Naive thymus-derived CD4-positive, alpha-beta T cell (primary cell): ENCODE measurements around the gene GALNT10. TPM values are rescaled to one million over a fixed set of nuclear protein-coding genes. Genes with fewer than 3 reads are reported as not detected.
A peak's percentile ranks its signal among the peaks of the same experiment; 100 is the strongest.

Source experiments
- ATAC-seq: fragments of 150-1000 bp; cut with Tn5 transposase; 2 replicates; pipeline ENCODE4 v1.10.0; 2021; ENCODE audit warnings: mild to moderate bottlenecking, moderate library complexity
- CTCF ChIA-PET: fragments of 350-600 bp; sonication (Branson Sonifier 250); formaldehyde crosslinking; loops from one replicate; lab custom pipeline; 2021; ENCODE audit warnings: antibody characterized with exemption; lab: Charles Lee
- POLR2A ChIA-PET: fragments of 350-600 bp; sonication (Branson Sonifier 250); formaldehyde crosslinking; loops from one replicate; lab custom pipeline; 2021; ENCODE audit warnings: antibody characterized with exemption, inconsistent platforms; lab: Charles Lee
- DNase-seq, 9 donors: peaks; one replicate each; pipeline versions ENCODE4 v3.0.0 to v3.0.0-alpha.2; 2020 to 2022; ENCODE audit warnings: mixed read lengths in 1 of 9
- H3K27ac ChIP-seq: one replicate; pipeline ENCODE4 v1.7.0; 2013; ENCODE audit warnings: mild to moderate bottlenecking, low read depth, low read length, moderate library complexity
- H3K27me3 ChIP-seq, 2 donors: one replicate each; pipeline ENCODE4 v1.7.0; 2013; ENCODE audit warnings: low read length in 2 of 2, mild to moderate bottlenecking in 2 of 2, moderate library complexity in 2 of 2; ENCODE audit not compliant: control insufficient read depth in 2 of 2, insufficient read depth in 2 of 2
- H3K36me3 ChIP-seq, 3 experiments: 1 replicate in 2 of 3; 2 replicates in 1 of 3; pipeline ENCODE4 v1.7.0; 2013; ENCODE audit warnings: low read length in 3 of 3, mild to moderate bottlenecking in 3 of 3, moderate library complexity in 1 of 3; ENCODE audit not compliant: insufficient read depth in 3 of 3, control insufficient read depth in 2 of 3
- H3K4me1 ChIP-seq, 2 donors: one replicate each; pipeline ENCODE4 v1.7.0; 2013; ENCODE audit warnings: low read length in 2 of 2, mild to moderate bottlenecking in 2 of 2, moderate library complexity in 1 of 2; ENCODE audit not compliant: control insufficient read depth in 2 of 2, insufficient read depth in 2 of 2
- H3K4me3 ChIP-seq: 2 replicates; pipeline ENCODE4 v1.7.0; 2013; ENCODE audit warnings: mild to moderate bottlenecking, low read length
- H3K9me3 ChIP-seq, 3 experiments: 1 replicate in 2 of 3; 2 replicates in 1 of 3; pipeline ENCODE4 v1.7.0; 2013; ENCODE audit warnings: low read length in 3 of 3; ENCODE audit not compliant: control insufficient read depth in 2 of 3
- H3K27ac Mint-ChIP-seq, 9 donors: one replicate each; pipeline ENCODE4 v1.8.0; 2020 to 2022; ENCODE audit warnings: mixed read lengths in 9 of 9, mild to moderate bottlenecking in 8 of 9, moderate library complexity in 5 of 9, inconsistent platforms in 2 of 9
- H3K27me3 Mint-ChIP-seq, 5 donors: one replicate each; pipeline ENCODE4 v1.8.0; 2021 to 2022; ENCODE audit warnings: mixed read lengths in 5 of 5, mild to moderate bottlenecking in 1 of 5
- H3K36me3 Mint-ChIP-seq, 5 donors: one replicate each; pipeline ENCODE4 v1.8.0; 2020 to 2022; ENCODE audit warnings: mixed read lengths in 5 of 5, mild to moderate bottlenecking in 3 of 5, inconsistent platforms in 1 of 5
- H3K4me1 Mint-ChIP-seq, 7 donors: one replicate each; pipeline ENCODE4 v1.8.0; 2020 to 2022; ENCODE audit warnings: mixed read lengths in 7 of 7, mild to moderate bottlenecking in 3 of 7, inconsistent platforms in 1 of 7
- H3K4me3 Mint-ChIP-seq, 10 donors: one replicate each; pipeline ENCODE4 v1.8.0; 2020 to 2022; ENCODE audit warnings: mild to moderate bottlenecking in 10 of 10, mixed read lengths in 10 of 10, moderate library complexity in 6 of 10, inconsistent platforms in 2 of 10
- H3K9me3 Mint-ChIP-seq, 11 donors: one replicate each; pipeline ENCODE4 v1.8.0; 2020 to 2022; ENCODE audit warnings: mixed read lengths in 11 of 11, mild to moderate bottlenecking in 4 of 11, inconsistent platforms in 1 of 11, moderate library complexity in 1 of 11
- intact Hi-C, 2 donors: fragments of 100-400 bp; cut with micrococcal nuclease; formaldehyde crosslinking; loops; one replicate each; pipeline ENCODE4 v1.15.1; 2023
- polyA plus RNA-seq, 2 donors: library from polyadenylated mRNA; unstranded; fragments of 300-500 nt; fragmentation: Illumina TruSeq; gene quantifications; one replicate each; pipeline ENCODE4 v1.2.3, GENCODE V29; 2021
- total RNA-seq, 6 experiments: library from RNA in 5 of 6; stranded (reverse) in 5 of 6; gene quantifications; 1 replicate in 5 of 6; 2 replicates in 1 of 6; pipeline ENCODE4 v1.2.3 and lab custom pipeline; 2021 to 2026

The GALNT10 gene
- total and polyA plus RNA-seq, 7 experiments from 2014 or later, result 6.2 to 56.4 (median 24.8) TPM

DNA sequence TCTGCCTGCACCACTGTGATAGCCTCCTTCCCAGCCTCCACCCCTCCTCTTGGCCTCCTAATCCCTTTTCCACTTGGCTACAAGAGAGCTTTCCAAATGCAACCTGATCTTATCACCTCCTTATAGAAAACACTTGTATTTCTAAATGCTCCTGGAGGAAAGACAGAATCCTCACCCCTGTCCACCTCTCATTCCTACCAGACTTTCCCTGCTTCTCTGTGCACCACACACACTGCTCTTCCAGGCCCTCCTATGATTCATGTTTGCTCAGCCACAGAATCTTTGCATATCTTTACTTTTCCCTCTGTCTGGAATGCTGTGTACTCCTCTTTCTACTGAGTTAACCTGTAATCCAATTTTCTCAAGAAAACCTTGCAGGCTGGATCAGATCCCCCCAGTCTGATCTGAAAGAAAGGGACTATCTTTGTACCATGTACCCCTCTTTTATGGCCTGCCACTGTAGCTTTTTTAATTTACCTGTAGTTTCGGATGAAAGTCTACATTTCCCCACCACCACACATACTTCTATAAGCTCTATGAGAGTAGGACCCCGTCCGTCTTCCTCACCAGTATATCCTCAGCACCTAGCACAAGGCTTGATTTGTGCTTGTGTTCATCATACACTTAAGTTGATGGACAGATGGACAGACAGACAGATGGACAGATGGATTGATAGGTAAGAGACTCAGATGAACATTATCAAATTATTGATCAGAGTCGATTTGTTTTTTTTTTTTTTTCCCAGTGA lies 95.3 kb downstream of the GALNT10 start:
- Histone ChIP-seq H3K9me3 (no peaks in the 10 kb centered on the region), H3K36me3 (no peaks in the 10 kb centered on the region), H3K4me1 (no peaks in the 10 kb centered on the region), H3K4me3 (no peak overlapping the region), H3K27ac (no peak overlapping the region), H3K27me3 (no peaks in the 10 kb centered on the region)
- H3K27me3 Mint-ChIP-seq, result no peaks in the 10 kb centered on the region
- H3K27ac Mint-ChIP-seq, result no peak overlapping the region
- ChIA-PET CTCF (no interaction called here), POLR2A (no interaction called here)
- H3K4me1 Mint-ChIP-seq, result peaks cover 5 to 26% (median 23%) of the 10 kb centered on the region in 7 donors
- intact Hi-C loops, result no loop called here
- DNase-seq (no peak), ATAC-seq (no peak)
- H3K36me3 Mint-ChIP-seq, result peaks cover 0 to 28% (median 9%) of the 10 kb centered on the region in 5 donors
- no peak overlapping the region for H3K4me3 Mint-ChIP-seq
- H3K9me3 Mint-ChIP-seq, result peaks cover 0 to 2% (median 0%) of the 10 kb centered on the region in 11 donors

DNA sequence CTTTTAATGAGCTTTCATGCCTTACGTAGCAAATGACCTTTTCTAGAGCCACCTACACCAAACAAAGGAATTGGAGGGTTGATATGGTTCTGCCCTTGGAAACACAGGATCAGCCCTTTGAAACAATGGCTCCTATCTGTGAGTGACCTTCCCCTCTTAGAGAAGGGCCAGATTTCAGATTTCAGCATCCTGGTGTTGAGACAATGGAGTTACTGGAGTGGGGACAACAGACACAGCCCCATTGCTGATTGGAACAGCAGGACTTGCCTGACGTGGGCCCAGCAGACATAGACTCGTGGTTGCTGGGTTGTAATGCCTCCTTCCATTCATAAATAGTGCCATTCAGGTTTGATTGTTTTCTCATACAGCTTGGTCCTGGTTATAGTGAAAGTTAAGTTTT lies 96.0 kb downstream of the GALNT10 start:
- H3K4me1 ChIP-seq, result no peaks in the 10 kb centered on the region
- H3K4me3 Mint-ChIP-seq, result no peak overlapping the region
- H3K4me1 Mint-ChIP-seq, result peaks cover 5 to 26% (median 24%) of the 10 kb centered on the region in 7 donors
- no peaks in the 10 kb centered on the region for H3K36me3 ChIP-seq
- ChIA-PET CTCF (no interaction called here), POLR2A (no interaction called here)
- no peak for DNase-seq
- no peak for ATAC-seq
- H3K4me3 ChIP-seq, result no peak overlapping the region
- H3K27me3 ChIP-seq, result no peaks in the 10 kb centered on the region
- H3K27me3 Mint-ChIP-seq, result no peaks in the 10 kb centered on the region
- H3K27ac Mint-ChIP-seq, result no peak overlapping the region
- no peak overlapping the region for H3K27ac ChIP-seq
- H3K9me3 Mint-ChIP-seq, result peaks cover 0 to 2% (median 0%) of the 10 kb centered on the region in 11 donors
- H3K36me3 Mint-ChIP-seq, result peaks cover 3 to 27% (median 9%) of the 10 kb centered on the region in 5 donors
- intact Hi-C loops, result no loop called here
- no peaks in the 10 kb centered on the region for H3K9me3 ChIP-seq

DNA sequence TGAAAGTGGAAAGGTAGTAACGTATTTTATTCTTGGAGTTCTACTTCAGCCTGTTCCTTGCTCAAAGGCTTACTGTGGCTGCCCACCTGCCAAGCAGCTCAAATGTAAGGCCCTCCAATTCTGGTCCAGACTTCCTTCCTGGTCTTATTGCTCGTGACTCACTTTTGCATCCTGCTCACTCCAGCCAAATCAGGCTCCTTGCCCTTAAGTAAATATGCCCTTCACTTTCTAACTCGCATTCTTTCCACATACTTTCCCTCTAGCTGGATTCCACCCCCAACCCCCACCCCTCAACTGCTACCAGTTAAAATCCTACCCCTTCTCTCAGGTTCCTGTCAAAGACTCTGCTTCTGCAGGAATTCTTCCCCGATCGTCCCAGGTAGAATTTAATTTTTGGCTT lies 96.6 kb downstream of the GALNT10 start:
- Mint-ChIP-seq H3K9me3 (peaks cover 0 to 2% (median 0%) of the 10 kb centered on the region in 11 donors), H3K4me1 (peaks cover 5 to 28% (median 24%) of the 10 kb centered on the region in 7 donors), H3K27me3 (no peaks in the 10 kb centered on the region), H3K36me3 (peaks cover 4 to 25% (median 12%) of the 10 kb centered on the region in 5 donors), H3K27ac (no peak overlapping the region), H3K4me3 (no peak overlapping the region)
- Histone ChIP-seq H3K4me3 (no peak overlapping the region), H3K27ac (no peak overlapping the region), H3K4me1 (no peaks in the 10 kb centered on the region), H3K9me3 (no peaks in the 10 kb centered on the region), H3K36me3 (no peaks in the 10 kb centered on the region), H3K27me3 (no peaks in the 10 kb centered on the region)
- ChIA-PET POLR2A (no interaction called here), CTCF (no interaction called here)
- ATAC-seq (no peak), DNase-seq (no peak)
- intact Hi-C loops, result no loop called here

DNA sequence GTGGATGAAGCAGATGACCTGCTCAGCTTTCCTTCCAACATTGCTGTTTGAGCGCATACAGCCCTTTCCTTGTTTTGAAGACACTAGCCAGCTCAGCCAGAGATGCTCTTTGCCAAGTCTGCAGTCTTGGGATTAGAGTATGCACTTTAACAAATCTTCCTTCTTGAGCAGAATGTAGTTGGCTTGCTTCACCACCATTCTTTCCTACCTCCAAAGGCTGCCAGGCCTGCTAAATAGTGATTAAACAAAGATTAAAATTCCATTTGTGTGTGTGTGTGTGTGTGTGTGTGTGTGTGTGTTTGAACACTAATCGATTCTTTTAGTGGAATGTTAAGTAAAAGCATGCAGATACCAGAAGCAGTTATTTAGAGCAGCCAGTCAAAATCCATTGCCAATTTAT lies 97.6 kb downstream of the GALNT10 start:
- no peaks in the 10 kb centered on the region for H3K36me3 ChIP-seq
- no peak overlapping the region for H3K27ac ChIP-seq
- Mint-ChIP-seq H3K36me3 (peaks cover 4 to 21% (median 16%) of the 10 kb centered on the region in 5 donors), H3K4me1 (peaks cover 5 to 26% (median 21%) of the 10 kb centered on the region in 7 donors), H3K27me3 (no peaks in the 10 kb centered on the region), H3K9me3 (no peaks in the 10 kb centered on the region), H3K4me3 (no peak overlapping the region), H3K27ac (peak overlapping the region in 1 of 9 donors; percentile 0)
- no peaks in the 10 kb centered on the region for H3K4me1 ChIP-seq
- intact Hi-C loops, result no loop called here
- ChIA-PET CTCF (no interaction called here), POLR2A (no interaction called here)
- no peaks in the 10 kb centered on the region for H3K9me3 ChIP-seq
- ATAC-seq (no peak), DNase-seq (no peak)
- H3K4me3 ChIP-seq, result no peak overlapping the region
- H3K27me3 ChIP-seq, result no peaks in the 10 kb centered on the region

DNA sequence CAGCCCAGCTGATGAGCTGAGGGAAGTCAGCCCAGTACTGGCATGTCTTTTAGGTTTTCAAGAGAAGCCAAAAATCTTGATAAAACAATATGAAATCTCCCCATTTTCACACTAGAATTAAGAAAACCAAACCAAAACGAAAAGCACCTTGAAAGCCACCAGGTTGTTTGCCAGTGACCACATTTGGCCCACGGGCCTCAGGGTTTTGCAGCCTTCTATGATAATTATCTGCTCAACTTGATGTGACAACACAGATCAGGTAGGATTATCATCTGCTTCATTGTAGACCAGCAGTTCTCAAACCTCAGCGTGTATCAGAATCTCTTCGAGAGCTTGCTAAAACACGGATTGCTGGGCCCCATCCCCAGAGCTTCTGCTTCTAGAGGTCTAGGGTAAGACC lies 101.4 kb downstream of the GALNT10 start:
- intact Hi-C loops, result no loop called here
- Histone ChIP-seq H3K27ac (no peak overlapping the region), H3K9me3 (no peaks in the 10 kb centered on the region), H3K4me3 (no peak overlapping the region), H3K36me3 (peaks cover 0 to 21% (median 0%) of the 10 kb centered on the region in 3 experiments), H3K4me1 (no peaks in the 10 kb centered on the region), H3K27me3 (no peaks in the 10 kb centered on the region)
- POLR2A ChIA-PET, result no interaction called here
- Mint-ChIP-seq H3K9me3 (no peaks in the 10 kb centered on the region), H3K4me1 (peaks cover 5 to 25% (median 18%) of the 10 kb centered on the region in 7 donors), H3K27me3 (no peaks in the 10 kb centered on the region), H3K4me3 (no peak overlapping the region), H3K36me3 (peaks cover 8 to 49% (median 25%) of the 10 kb centered on the region in 5 donors), H3K27ac (no peak overlapping the region)
- ATAC-seq (no peak), DNase-seq (no peak)
- CTCF ChIA-PET, result interaction anchor here (0.9 kb wide), 1 partner anchor 220 kb away, joined by 4 read pairs; no protein-coding TSS in a partner anchor

DNA sequence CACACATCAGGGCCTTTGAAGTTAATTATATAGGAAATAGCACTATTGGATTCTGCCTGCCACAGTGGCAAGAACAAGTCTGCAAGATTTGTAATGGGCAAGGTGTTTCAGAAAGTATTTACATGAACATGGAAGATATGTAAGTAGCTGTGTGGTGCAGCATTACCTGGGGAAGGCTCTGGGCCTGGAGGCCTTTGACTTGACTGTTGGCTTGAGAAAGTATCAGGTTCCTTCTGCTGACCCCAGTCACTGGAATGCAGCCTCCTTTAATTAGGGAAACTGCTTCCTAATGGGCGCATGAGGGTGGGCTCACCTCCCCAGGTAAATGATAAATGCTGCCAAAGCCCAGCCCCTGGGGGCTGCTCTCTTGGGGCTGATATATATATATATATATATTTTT lies 102.7 kb downstream of the GALNT10 start:
- intact Hi-C loops, result no loop called here
- no peaks in the 10 kb centered on the region for H3K27me3 ChIP-seq
- H3K27ac Mint-ChIP-seq, result no peak overlapping the region
- no peak overlapping the region for H3K4me3 ChIP-seq
- H3K4me1 ChIP-seq, result no peaks in the 10 kb centered on the region
- peaks cover 0 to 17% (median 10%) of the 10 kb centered on the region in 7 donors for H3K4me1 Mint-ChIP-seq
- H3K36me3 Mint-ChIP-seq, result peaks cover 10 to 59% (median 35%) of the 10 kb centered on the region in 5 donors
- ATAC-seq, result no peak
- no peak overlapping the region for H3K27ac ChIP-seq
- H3K9me3 ChIP-seq, result no peaks in the 10 kb centered on the region
- no peaks in the 10 kb centered on the region for H3K27me3 Mint-ChIP-seq
- peaks cover 0 to 30% (median 0%) of the 10 kb centered on the region in 3 experiments for H3K36me3 ChIP-seq
- ChIA-PET POLR2A (no interaction called here), CTCF (no interaction called here)
- DNase-seq, result no peak
- no peaks in the 10 kb centered on the region for H3K9me3 Mint-ChIP-seq
- no peak overlapping the region for H3K4me3 Mint-ChIP-seq

DNA sequence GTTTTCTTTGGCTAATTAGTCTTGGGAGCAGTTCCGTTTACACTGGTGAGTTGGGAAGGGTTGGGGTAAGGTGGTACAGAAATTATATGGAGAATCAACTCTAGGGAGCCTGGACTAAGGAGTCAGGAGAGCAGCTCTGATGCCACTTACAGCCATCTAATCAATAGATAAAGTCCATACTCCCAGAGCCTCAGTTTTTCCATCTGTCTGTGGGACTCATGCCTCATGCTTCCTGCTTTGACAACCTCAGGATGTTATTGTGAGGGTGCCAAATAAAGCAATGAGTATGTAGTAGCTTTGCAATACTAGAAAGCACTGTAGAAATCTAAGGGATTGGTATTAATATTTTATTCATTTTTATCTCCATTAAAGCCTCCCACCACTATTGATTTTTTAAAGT lies 105.0 kb downstream of the GALNT10 start:
- no peak overlapping the region for H3K4me3 Mint-ChIP-seq
- DNase-seq (no peak), ATAC-seq (no peak)
- H3K27ac ChIP-seq, result no peak overlapping the region
- ChIA-PET CTCF (no interaction called here), POLR2A (no interaction called here)
- no peaks in the 10 kb centered on the region for H3K27me3 Mint-ChIP-seq
- no peaks in the 10 kb centered on the region for H3K27me3 ChIP-seq
- H3K27ac Mint-ChIP-seq, result no peak overlapping the region
- H3K36me3 Mint-ChIP-seq, result peaks cover 13 to 82% (median 41%) of the 10 kb centered on the region in 5 donors
- no peak overlapping the region for H3K4me3 ChIP-seq
- H3K9me3 Mint-ChIP-seq, result no peaks in the 10 kb centered on the region
- peaks cover 0 to 30% (median 0%) of the 10 kb centered on the region in 3 experiments for H3K36me3 ChIP-seq
- H3K9me3 ChIP-seq, result no peaks in the 10 kb centered on the region
- intact Hi-C loops, result no loop called here
- peaks cover 0 to 12% (median 0%) of the 10 kb centered on the region in 7 donors for H3K4me1 Mint-ChIP-seq
- H3K4me1 ChIP-seq, result no peaks in the 10 kb centered on the region
